ENCODE data around the gene GAP43.
A peak's percentile ranks its signal among the peaks of the same experiment; 100 is the strongest.

Gene GAP43

DNA sequence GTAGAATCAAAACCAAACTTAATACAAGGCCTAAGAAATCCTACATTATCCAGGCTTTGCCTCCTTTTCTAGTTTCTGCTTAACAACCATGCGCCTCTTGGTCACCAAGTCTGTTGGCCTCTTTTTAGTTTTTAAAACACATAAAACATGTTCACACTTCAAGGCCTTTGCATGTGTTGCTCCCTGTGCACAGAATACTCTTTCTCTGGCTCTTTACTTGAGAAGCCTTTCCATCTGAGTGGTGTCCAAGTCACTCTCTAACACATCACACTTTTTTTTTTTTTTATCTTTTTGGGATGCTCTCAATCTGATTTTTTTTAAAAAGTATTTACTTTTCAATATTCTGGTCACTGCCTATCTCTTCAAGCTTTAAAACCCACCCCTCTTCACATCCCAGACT, 14.9 kb downstream of the GAP43 start:
- no peaks in the 10 kb centered on the region for H3K36me3 Mint-ChIP-seq
- no peak overlapping the region for H3K4me3 Mint-ChIP-seq
- peaks cover 5 to 13% of the 10 kb centered on the region in 2 donors for H3K27me3 Mint-ChIP-seq
- H3K27ac Mint-ChIP-seq: no peak overlapping the region
- ATAC-seq (replicated peaks) (no peak), DNase-seq (no peak)
- no peaks in the 10 kb centered on the region for H3K9me3 Mint-ChIP-seq
- no peaks in the 10 kb centered on the region for H3K4me1 Mint-ChIP-seq

DNA sequence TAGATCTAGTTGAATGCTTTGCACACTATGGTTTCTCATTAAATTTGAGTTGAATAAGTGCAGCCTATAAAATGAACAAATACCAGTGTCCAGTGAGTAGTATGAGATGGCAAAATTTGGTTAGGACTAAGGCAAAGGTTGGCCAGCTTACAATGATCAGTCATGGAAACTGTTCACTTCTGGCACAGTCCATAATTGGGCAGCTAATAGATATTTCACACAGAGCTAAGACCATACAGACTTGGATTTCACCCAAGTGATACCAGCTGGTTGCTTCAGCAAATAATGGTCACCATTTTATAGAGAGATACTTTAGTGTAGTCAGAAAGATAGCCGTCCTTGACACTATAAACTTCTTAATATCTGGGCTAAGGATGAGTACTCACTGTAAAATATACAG, 15.7 kb downstream of the GAP43 start:
- no peak overlapping the region for H3K4me3 Mint-ChIP-seq
- ATAC-seq (replicated peaks): no peak
- H3K36me3 Mint-ChIP-seq: no peaks in the 10 kb centered on the region
- H3K9me3 Mint-ChIP-seq: no peaks in the 10 kb centered on the region
- H3K27ac Mint-ChIP-seq: no peak overlapping the region
- no peaks in the 10 kb centered on the region for H3K4me1 Mint-ChIP-seq
- peaks cover 10 to 20% of the 10 kb centered on the region in 2 donors for H3K27me3 Mint-ChIP-seq
- no peak for DNase-seq

DNA sequence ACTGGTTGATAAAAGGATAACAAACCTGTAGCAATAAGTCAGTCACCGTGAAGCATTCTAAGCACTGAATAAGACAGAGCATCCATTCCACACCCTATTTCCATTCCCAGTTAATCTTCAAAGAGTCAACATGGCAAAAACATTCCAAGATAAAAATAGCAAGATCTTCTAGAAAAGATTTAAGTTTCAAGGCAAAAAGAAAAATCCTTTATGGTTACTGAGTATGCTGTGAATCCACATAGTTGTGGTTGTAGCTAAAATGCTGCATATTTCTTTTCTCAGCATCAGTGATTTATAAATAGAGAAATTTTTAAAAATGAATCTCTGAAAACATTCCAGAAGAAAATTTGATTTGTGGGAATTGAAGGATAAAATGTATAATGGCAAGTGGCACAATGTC, 21.1 kb downstream of the GAP43 start:
- Mint-ChIP-seq H3K27me3 (peaks cover 21 to 44% of the 10 kb centered on the region in 2 donors), H3K4me3 (no peak overlapping the region), H3K4me1 (no peaks in the 10 kb centered on the region), H3K9me3 (no peaks in the 10 kb centered on the region), H3K27ac (no peak overlapping the region), H3K36me3 (no peaks in the 10 kb centered on the region)
- ATAC-seq (replicated peaks) (no peak), DNase-seq (no peak)

DNA sequence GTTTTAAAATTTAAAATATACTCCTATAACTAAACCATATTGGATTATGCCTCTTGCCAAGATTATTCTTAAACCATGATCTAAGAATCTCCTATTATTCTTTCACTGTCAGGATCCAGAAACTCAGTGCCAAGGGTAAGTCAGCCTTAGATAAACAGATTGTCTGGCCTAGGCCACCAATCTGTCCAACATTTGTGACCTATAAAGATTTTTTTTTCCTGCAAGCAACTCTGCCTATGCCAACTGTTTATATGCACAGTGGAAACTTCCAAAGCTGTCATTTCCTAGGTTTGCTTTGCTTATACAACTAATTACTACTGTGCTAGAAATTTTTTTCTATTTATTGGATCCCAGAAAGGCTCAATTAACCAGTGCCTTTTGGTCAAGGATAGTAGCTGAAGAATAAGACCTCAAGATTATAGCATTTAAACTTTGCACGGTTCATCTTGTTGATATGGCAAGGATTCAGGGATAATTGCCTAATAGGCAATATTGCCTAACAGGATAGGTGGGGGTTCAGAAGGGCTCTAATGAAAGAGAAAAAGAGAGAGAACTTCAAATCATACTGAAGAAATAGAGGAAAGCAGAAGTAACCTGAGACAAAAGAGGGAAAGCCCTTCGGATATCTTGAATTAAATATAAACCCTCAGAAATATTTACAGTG, 22.8 kb downstream of the GAP43 start:
- Mint-ChIP-seq H3K36me3 (no peaks in the 10 kb centered on the region), H3K9me3 (no peaks in the 10 kb centered on the region), H3K4me1 (peaks cover 3 to 8% of the 10 kb centered on the region in 2 donors)

DNA sequence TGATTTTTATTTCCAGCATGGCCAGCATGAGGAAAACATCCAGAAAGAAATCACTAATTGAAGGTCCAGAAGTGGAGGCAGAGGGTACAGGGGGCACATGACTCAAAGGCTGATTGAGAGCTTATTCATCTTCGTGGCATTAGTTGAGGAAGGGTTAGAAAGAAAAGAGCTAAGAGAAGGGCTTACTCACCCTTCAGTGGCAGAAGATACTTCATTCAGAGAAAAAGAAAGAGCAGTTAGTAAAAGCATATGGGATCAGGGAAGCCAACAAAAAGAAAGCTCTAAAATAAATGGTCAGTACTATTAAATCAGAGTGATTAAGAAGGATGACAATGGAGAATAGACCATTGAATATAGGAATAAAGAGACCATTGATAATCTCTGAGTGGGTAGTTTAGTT, 25.2 kb downstream of the GAP43 start:
- Mint-ChIP-seq H3K4me1 (peaks cover 12 to 28% of the 10 kb centered on the region in 2 donors), H3K36me3 (no peaks in the 10 kb centered on the region), H3K4me3 (no peak overlapping the region), H3K27ac (no peak overlapping the region), H3K27me3 (peaks cover 14 to 29% of the 10 kb centered on the region in 2 donors), H3K9me3 (no peaks in the 10 kb centered on the region)
- DNase-seq (no peak), ATAC-seq (replicated peaks) (no peak)

More for the DNA sequence above, 22.8 kb downstream of the GAP43 start:
- H3K4me3 Mint-ChIP-seq: no peak overlapping the region
- no peak for DNase-seq
- peaks cover 18 to 35% of the 10 kb centered on the region in 2 donors for H3K27me3 Mint-ChIP-seq
- no peak for ATAC-seq (replicated peaks)
- H3K27ac Mint-ChIP-seq: no peak overlapping the region

DNA sequence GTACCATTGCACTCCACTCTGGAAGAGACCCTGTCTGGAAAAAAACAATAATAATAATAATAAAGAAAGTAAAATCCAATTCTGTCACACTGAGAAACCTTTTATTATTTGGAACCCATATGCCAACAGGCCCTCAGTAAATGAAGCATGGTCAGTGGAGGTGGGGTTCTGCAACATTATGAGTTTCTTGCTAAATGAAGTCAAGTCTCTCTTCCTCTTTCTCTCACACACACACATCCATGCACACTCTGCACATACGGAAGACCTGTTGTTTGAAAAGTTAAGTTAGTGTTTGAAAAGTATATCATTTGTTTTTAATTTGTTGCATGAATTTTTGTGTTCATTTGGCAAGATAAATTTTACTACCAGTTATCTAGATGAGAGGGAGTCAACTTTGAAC, 27.8 kb downstream of the GAP43 start:
- ATAC-seq (replicated peaks) (peak; percentile 95 to 96), DNase-seq (no peak)
- no peaks in the 10 kb centered on the region for H3K36me3 Mint-ChIP-seq
- no peak overlapping the region for H3K27ac Mint-ChIP-seq
- peaks cover 14 to 28% of the 10 kb centered on the region in 2 donors for H3K4me1 Mint-ChIP-seq
- no peak overlapping the region for H3K4me3 Mint-ChIP-seq
- no peaks in the 10 kb centered on the region for H3K9me3 Mint-ChIP-seq
- peaks cover 11 to 16% of the 10 kb centered on the region in 2 donors for H3K27me3 Mint-ChIP-seq

DNA sequence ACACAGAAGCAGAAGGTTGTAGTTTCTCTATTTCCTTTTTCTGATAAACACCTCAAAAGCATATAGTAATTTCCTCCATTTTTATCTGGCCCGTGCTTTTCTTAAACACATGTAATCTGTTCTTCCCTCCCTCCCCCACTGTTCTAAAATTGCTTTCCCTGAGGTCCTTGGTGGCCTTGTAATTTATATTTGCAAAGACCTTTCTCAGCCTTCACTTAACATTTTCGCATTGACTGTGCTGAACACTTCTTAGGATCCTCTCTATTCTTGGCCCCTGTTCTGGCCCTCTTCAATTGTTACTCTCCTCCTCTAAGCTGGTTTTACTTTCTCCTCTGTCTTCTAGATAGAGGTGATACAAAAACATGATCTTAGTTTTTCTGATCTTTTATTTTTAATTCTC, 28.3 kb downstream of the GAP43 start:
- no peaks in the 10 kb centered on the region for H3K36me3 Mint-ChIP-seq
- peak overlapping the region; percentile 14 to 28 for H3K4me3 Mint-ChIP-seq
- ATAC-seq (replicated peaks) (peak; percentile 35 to 54), DNase-seq (no peak)
- H3K27me3 Mint-ChIP-seq: peaks cover 7 to 16% of the 10 kb centered on the region in 2 donors
- H3K9me3 Mint-ChIP-seq: no peaks in the 10 kb centered on the region
- H3K27ac Mint-ChIP-seq: peak overlapping the region; percentile 27
- peaks cover 15 to 28% of the 10 kb centered on the region in 2 donors for H3K4me1 Mint-ChIP-seq

DNA sequence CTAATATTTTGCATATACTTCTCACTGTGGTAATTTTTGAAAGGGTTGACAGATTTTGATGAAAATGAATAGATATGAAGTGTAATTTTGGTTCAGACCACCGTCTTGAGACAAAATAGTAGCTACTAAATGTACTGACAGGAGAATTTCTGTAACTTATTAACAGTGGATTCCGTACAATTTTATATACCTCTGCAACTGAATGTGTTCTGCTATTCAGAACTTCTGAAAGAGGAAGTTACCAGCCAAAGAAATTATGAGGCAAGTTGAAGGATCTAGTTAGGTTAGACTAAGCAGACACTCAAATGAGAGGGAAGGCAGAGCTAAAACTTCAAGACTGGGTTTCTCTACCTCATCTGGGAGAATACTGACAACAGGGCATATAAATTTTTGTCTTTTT, 29.4 kb downstream of the GAP43 start:
- no peak for DNase-seq
- Mint-ChIP-seq H3K27ac (no peak overlapping the region), H3K36me3 (no peaks in the 10 kb centered on the region), H3K4me3 (peak overlapping the region in 1 of 2 donors; percentile 26), H3K9me3 (no peaks in the 10 kb centered on the region), H3K4me1 (peaks cover 20 to 36% of the 10 kb centered on the region in 2 donors), H3K27me3 (peaks cover 0 to 7% of the 10 kb centered on the region in 2 donors)
- peak; percentile 72 to 75 for ATAC-seq (replicated peaks)

DNA sequence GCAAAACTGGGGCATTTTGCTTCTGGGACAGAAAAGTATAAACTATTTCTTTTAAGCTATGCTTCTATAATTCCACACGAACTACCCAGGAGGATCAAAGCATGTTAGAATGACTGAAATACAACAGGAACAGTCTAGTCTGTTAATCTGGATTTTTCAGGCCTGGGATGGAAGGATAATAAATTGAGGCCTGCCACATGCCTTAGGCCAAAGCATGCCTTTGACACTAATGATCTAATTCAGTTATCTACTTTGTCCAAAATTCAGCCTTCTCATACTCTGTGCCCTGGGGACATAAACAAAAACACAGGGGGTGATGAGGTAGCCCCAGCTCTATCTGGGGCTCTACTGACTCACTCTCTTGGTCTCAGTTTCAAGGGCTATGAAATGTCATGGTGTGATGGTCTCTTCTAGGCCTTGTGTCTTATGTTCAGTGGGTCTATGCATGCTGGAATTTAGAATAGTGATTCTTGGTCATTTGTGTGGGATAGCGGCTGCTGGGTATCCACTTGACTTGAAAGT, 32.5 kb downstream of the GAP43 start:
- no peak for ATAC-seq (replicated peaks)
- no peaks in the 10 kb centered on the region for H3K9me3 Mint-ChIP-seq
- no peaks in the 10 kb centered on the region for H3K36me3 Mint-ChIP-seq
- H3K27ac Mint-ChIP-seq: no peak overlapping the region
- DNase-seq: no peak
- peaks cover 25 to 49% of the 10 kb centered on the region in 2 donors for H3K4me1 Mint-ChIP-seq
- H3K4me3 Mint-ChIP-seq: no peak overlapping the region
- no peaks in the 10 kb centered on the region for H3K27me3 Mint-ChIP-seq

DNA sequence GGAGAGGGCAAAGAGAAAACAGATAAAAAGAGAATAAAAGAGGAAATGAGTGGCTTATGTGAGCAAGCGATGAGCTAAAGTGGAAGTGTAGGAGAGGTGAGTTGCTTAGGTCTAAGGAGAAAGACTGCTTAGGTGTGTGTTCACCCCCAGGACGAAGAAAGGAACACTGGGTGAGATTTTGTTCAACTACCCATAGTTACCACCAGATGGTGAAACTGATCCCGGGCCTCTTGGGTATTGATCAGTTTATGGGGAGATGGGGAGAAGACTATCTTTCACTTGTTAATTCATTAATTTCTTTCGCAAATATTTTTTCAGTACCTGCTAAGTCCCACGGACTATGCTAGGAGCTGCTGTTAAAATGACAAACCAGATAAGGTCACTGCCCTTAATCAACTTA, 33.9 kb downstream of the GAP43 start:
- peak overlapping the region; percentile 60 for H3K27ac Mint-ChIP-seq
- DNase-seq (no peak), ATAC-seq (replicated peaks) (no peak)

DNA sequence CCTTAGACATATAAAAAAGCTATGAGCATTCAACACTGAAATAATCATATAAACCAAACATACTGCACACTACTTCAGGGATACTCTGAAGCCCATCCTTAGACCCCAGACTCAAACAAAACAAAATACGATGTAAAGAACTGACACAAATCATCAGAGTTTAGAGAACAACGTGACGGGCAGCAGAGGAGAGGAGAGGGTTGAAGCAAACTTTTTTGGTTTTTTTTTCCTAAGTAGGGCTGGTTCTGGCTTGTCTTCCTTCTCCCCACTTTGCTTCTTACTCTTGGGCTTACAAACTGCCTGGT, 34.7 kb downstream of the GAP43 start:
- no peaks in the 10 kb centered on the region for H3K36me3 Mint-ChIP-seq
- peak overlapping the region; percentile 89 to 95 for H3K4me3 Mint-ChIP-seq
- peaks cover 18 to 29% of the 10 kb centered on the region in 2 donors for H3K4me1 Mint-ChIP-seq
- ATAC-seq (replicated peaks) (no peak), DNase-seq (no peak)
- peak overlapping the region; percentile 97 for H3K27ac Mint-ChIP-seq
- H3K27me3 Mint-ChIP-seq: no peaks in the 10 kb centered on the region
- H3K9me3 Mint-ChIP-seq: no peaks in the 10 kb centered on the region

More for the DNA sequence above, 33.9 kb downstream of the GAP43 start:
- Mint-ChIP-seq H3K4me3 (peak overlapping the region in 1 of 2 donors; percentile 30), H3K36me3 (no peaks in the 10 kb centered on the region), H3K9me3 (no peaks in the 10 kb centered on the region), H3K4me1 (peaks cover 21 to 37% of the 10 kb centered on the region in 2 donors), H3K27me3 (no peaks in the 10 kb centered on the region)

DNA sequence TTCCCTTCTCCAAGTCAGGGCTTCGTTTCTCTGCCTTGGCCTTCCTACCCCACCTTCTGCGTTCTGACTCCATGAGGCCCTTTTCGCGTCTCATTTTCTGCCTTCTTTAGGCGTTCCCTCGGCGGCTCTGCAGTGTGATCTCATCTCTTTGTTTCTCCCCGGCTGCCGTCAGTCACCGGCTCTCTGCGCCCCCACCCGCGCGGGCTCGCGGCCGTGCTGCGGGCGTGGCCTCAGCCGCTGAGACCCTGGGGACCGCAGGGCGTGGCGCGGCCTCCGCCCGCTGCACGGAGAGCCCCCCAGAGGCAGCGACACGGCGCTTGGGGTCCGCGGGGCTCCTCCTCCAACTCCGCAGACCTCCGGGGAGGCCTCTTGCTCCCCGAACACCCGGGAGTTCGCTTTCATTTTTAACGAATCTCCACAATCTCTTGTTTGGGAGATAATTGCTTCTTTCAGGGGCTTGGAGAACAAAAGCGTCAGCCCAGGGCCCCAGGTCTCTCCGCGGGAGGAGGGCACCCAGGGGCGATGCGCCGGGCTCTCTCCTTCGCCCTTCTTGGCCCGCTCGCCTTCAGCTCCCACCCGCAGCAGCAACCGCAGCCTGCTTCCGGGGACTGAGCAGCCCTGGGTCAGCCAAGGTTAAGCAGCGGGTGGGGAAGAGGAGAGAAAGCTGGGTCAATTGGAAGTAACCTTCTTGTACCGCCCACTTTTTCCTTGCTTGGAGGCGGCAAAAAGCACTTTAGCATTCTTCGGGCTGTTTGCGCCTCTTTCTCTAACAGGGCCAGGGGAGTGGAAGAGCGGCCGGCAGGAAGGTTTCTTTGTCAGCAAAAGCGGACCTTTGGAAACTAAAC, 35.2 kb downstream of the GAP43 start:
- H3K4me3 Mint-ChIP-seq: peak overlapping the region; percentile 89 to 95
- no peaks in the 10 kb centered on the region for H3K36me3 Mint-ChIP-seq
- no peaks in the 10 kb centered on the region for H3K27me3 Mint-ChIP-seq
- DNase-seq (peak; percentile 77), ATAC-seq (replicated peaks) (peak; percentile 93 to 94)
- no peaks in the 10 kb centered on the region for H3K9me3 Mint-ChIP-seq
- H3K27ac Mint-ChIP-seq: peak overlapping the region; percentile 97
- H3K4me1 Mint-ChIP-seq: peaks cover 17 to 32% of the 10 kb centered on the region in 2 donors

DNA sequence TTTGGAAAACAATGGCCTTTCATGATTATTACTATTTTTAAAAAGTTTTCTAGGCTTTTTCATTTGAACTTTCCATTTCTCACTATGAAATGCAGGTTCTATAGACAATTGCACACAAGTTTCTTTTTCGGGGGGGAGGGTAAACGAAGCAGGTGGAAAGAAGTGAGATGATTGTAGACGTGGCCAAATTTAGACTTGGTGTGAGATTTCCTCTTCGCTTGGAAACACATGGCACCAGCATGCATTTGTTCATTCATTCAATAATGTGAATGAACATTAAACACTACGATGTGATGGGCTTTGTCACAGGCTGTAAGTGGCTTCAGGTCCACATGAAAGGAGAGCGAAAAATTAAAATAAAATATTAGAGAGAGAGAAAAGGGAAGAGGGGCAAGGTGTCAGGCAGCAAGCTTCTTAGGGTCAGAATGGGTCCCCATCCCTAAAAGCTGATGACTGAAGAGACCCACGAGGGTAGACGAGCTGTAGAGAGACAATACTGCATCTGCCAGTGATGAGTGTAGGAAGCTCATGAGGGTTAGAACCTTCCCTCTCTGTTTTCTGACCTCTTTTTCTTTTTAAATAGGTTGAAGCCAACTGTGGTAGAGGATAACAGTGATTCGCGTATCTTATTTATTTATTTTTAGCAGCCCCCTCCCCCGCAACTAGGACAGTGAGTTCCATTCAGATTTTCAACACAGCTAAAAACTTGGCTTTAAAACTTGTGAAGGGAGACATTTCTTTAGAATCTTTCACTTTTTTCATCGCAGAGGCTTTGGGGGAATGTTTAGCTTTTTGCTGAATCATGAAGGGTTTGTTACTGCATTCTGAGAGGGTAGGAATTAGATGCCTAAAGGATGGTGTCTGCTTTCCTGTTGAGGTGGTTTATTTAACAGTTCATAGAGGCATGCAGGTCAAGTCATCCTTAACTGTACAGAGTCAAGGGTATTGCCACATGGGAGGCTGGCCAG, 36.2 kb downstream of the GAP43 start:
- Mint-ChIP-seq H3K9me3 (no peaks in the 10 kb centered on the region), H3K27me3 (no peaks in the 10 kb centered on the region), H3K36me3 (no peaks in the 10 kb centered on the region), H3K4me3 (peak overlapping the region; percentile 89 to 95), H3K4me1 (peaks cover 17 to 32% of the 10 kb centered on the region in 2 donors), H3K27ac (peak overlapping the region; percentile 97)
- DNase-seq (no peak), ATAC-seq (replicated peaks) (peak; percentile 20 to 28)

All from stimulated activated naive B cell treated with anti-CD40 and anti-IgM and Interleukin-4, amounts not matched to agents 10 μg/mL and 1 μg/mL and 100 μg/mL, for 72 hours (primary cell).